K562 (cell line): Measurements from ENCODE around the gene PIK3R6. TPM values are rescaled to one million over a fixed set of nuclear protein-coding genes. Genes with fewer than 3 reads are reported as not detected.

Experiments
- ATAC-seq: fragments of 200-7000 bp; cut with Tn5 transposase; 3 replicates; pipeline ENCODE4 v1.9.1; 2020; ENCODE audit warnings: moderate library complexity
- BruUV-seq: library from RNA; stranded (reverse); fragments of 400-500 nt; replicated peaks from 2 replicates; lab custom pipeline; 2021; lab: Mats Ljungman, UMichigan
- CTCF ChIA-PET: fragments of 300-600 bp; formaldehyde crosslinking; extraction: SDS; loops from one replicate; lab custom pipeline; 2021; ENCODE audit warnings: low intra/inter-chr PET ratio; lab: Yijun Ruan, JAX
- POLR2A ChIA-PET: fragments of 300-600, 350-650 bp; sonication (Branson Sonifier 250); formaldehyde crosslinking; extraction: SDS; loops from one replicate; lab custom pipeline; 2021; ENCODE audit warnings: antibody characterized with exemption, inconsistent platforms; lab: Yijun Ruan, JAX
- DNase-seq, 4 experiments: peaks; one replicate each; pipeline versions ENCODE4 v3.0.0 to v3.0.0-alpha.2; 2011 to 2018; ENCODE audit warnings: low spot score in 3 of 4, mixed read lengths in 3 of 4; ENCODE audit errors: extremely low read depth in 1 of 4
- FAIRE-seq: peaks from 2 replicates; lab custom pipeline; 2011; peaks lifted over from hg19 to GRCh38; lab: Jason Lieb, UNC
- H2AFZ ChIP-seq: 2 replicates; pipeline ENCODE4 v1.6.0; 2011; ENCODE audit warnings: low read depth, low read length, control low read depth, inconsistent platforms
- H3K27ac ChIP-seq: fragments of 200-600 bp; 3 replicates; pipeline ENCODE4 v1.8.0; 2011; ENCODE audit warnings: low read depth, mild to moderate bottlenecking, control low read depth, inconsistent platforms, low read length, moderate library complexity, mixed read lengths; ENCODE audit errors: extremely low read depth
- H3K27me3 ChIP-seq, 2 experiments: fragments of 300-600 bp in 1 of 2; 2 replicates in 1 of 2; 3 replicates in 1 of 2; pipeline versions ENCODE4 v1.6.0 to v1.8.0; 2011; ENCODE audit warnings: inconsistent platforms in 2 of 2, low read length in 2 of 2, mild to moderate bottlenecking in 1 of 2, mixed read lengths in 1 of 2, moderate library complexity in 1 of 2; ENCODE audit not compliant: control insufficient read depth in 2 of 2, insufficient read depth in 2 of 2
- H3K36me3 ChIP-seq: fragments of 300-600 bp; 3 replicates; pipeline ENCODE4 v1.8.0; 2011; ENCODE audit warnings: mild to moderate bottlenecking, low read length, inconsistent platforms; ENCODE audit not compliant: control insufficient read depth, insufficient read depth
- H3K4me1 ChIP-seq, 2 experiments: fragments of 200-600 bp in 1 of 2; replicated peaks in 1 of 2; 2 replicates in 1 of 2; 3 replicates in 1 of 2; pipeline versions ENCODE4 v1.5.1 to v1.8.0; 2011; ENCODE audit warnings: inconsistent platforms in 2 of 2, low read length in 2 of 2, mild to moderate bottlenecking in 1 of 2, mixed read lengths in 1 of 2, moderate library complexity in 1 of 2; ENCODE audit not compliant: control insufficient read depth in 2 of 2, insufficient read depth in 2 of 2
- H3K4me2 ChIP-seq: 2 replicates; pipeline ENCODE4 v1.6.1; 2011; ENCODE audit warnings: low read length, control low read depth, inconsistent platforms, mixed read lengths; ENCODE audit not compliant: insufficient read depth
- H3K4me3 ChIP-seq: fragments of 200-600 bp; sonication (generic), shearing (Covaris generic); 2 replicates; pipeline ENCODE4 v1.5.1; 2016; ENCODE audit warnings: control low read depth, inconsistent platforms
- H3K79me2 ChIP-seq: fragments of 200-600 bp; 3 replicates; pipeline ENCODE4 v1.8.0; 2011; ENCODE audit warnings: low read length, inconsistent platforms; ENCODE audit not compliant: control insufficient read depth, insufficient read depth
- H3K9ac ChIP-seq, 2 experiments: 2 replicates each; pipeline versions ENCODE4 v1.6.0 to v1.6.1; 2011; ENCODE audit warnings: low read depth in 2 of 2, low read length in 2 of 2, control low read depth in 1 of 2, inconsistent platforms in 1 of 2, mild to moderate bottlenecking in 1 of 2, mixed read lengths in 1 of 2; ENCODE audit not compliant: insufficient read depth in 1 of 2
- H3K9me1 ChIP-seq: one replicate; pipeline ENCODE4 v1.6.0; 2011; ENCODE audit warnings: inconsistent platforms, mild to moderate bottlenecking, low read length, moderate library complexity; ENCODE audit not compliant: control insufficient read depth, insufficient read depth
- H3K9me3 ChIP-seq: replicated peaks from 2 replicates; pipeline ENCODE4 v1.5.1; 2011; ENCODE audit warnings: low read depth, low read length, inconsistent platforms; ENCODE audit not compliant: control insufficient read depth, insufficient read depth
- H4K20me1 ChIP-seq: replicated peaks from 2 replicates; pipeline ENCODE4 v1.6.1; 2011; ENCODE audit warnings: low read length, inconsistent platforms, mixed read lengths; ENCODE audit not compliant: control insufficient read depth, insufficient read depth
- CBFB ChIP-seq: sonication (generic); formaldehyde crosslinking; IDR thresholded peaks from 2 replicates; pipeline ENCODE4 v1.4.0; 2020; ENCODE audit warnings: mild to moderate bottlenecking, missing genetic modification reagents
- CEBPG ChIP-seq, 3 experiments: fragments of 200-800 bp in 1 of 3; sonication (Bioruptor generic) in 1 of 3; sonication (generic) in 1 of 3; formaldehyde crosslinking in 1 of 3; IDR thresholded peaks in 2 of 3; conservative IDR thresholded peaks in 1 of 3; 2 replicates each; pipeline versions ENCODE4 v1.6.1 to v1.8.0; 2016 to 2022; ENCODE audit warnings: missing compliant biosample characterization in 2 of 3, missing genetic modification characterization in 2 of 3, mild to moderate bottlenecking in 1 of 3, missing genetic modification reagents in 1 of 3
- FOXJ3 ChIP-seq: sonication (generic); formaldehyde crosslinking; IDR thresholded peaks from 2 replicates; pipeline ENCODE4 v1.4.0; 2020; ENCODE audit warnings: mild to moderate bottlenecking, missing genetic modification reagents
- FOXP4 ChIP-seq: sonication (generic); formaldehyde crosslinking; IDR thresholded peaks from 2 replicates; pipeline ENCODE4 v1.8.0; 2022; ENCODE audit warnings: mild to moderate bottlenecking, missing genetic modification reagents, borderline replicate concordance
- KDM2B ChIP-seq: fragments of 250-450 bp; sonication (Bioruptor Pico); IDR thresholded peaks from 2 replicates; pipeline ENCODE4 v1.8.0; 2021; ENCODE audit warnings: mild to moderate bottlenecking, moderate library complexity
- MBD2 ChIP-seq: sonication (generic); IDR thresholded peaks from 2 replicates; pipeline ENCODE4 v1.6.1; 2016; ENCODE audit warnings: low read depth, borderline replicate concordance
- RFX7 ChIP-seq: fragments of 250-450 bp; sonication (Bioruptor Pico); IDR thresholded peaks from 2 replicates; pipeline ENCODE4 v1.5.1; 2021; ENCODE audit warnings: mild to moderate bottlenecking
- RNF2 ChIP-seq: sonication (generic); IDR thresholded peaks from 2 replicates; pipeline ENCODE4 v1.6.1; 2016
- SIRT6 ChIP-seq: IDR thresholded peaks from one replicate; pipeline ENCODE4 v1.6.1; 2012; ENCODE audit warnings: low read depth, mild to moderate bottlenecking, control low read depth, inconsistent platforms, low read length, moderate library complexity
- SUPT5H ChIP-seq: fragments of 450-650 bp; IDR thresholded peaks from 2 replicates; pipeline ENCODE4 v1.6.1; 2016
- ZNF551 ChIP-seq: fragments of 250-450 bp; sonication (Bioruptor Pico); IDR thresholded peaks from 2 replicates; pipeline ENCODE4 v1.5.0; 2021; ENCODE audit warnings: mild to moderate bottlenecking, moderate library complexity
- WGBS: fragments of 100-300 bp; shearing (Covaris generic); methylation state at CpG from one replicate; pipeline ENCODE4 v1.1.6; 2016; ENCODE audit warnings: low coverage, mixed read lengths; ENCODE audit not compliant: insufficient coverage; ENCODE audit errors: missing lambda C conversion rate; 5-methylcytosine and 5-hydroxymethylcytosine counted together
- in situ Hi-C: fragments of 300-500 bp; cut with MboI; formaldehyde crosslinking; loops from 4 replicates; pipeline ENCODE4 v1.15.0; 2018; ENCODE audit warnings: inconsistent platforms, mixed read lengths
- intact Hi-C: fragments of 100-400 bp; cut with micrococcal nuclease; formaldehyde crosslinking; loops from 2 replicates; pipeline ENCODE4 v1.14.2; 2022
- polyA plus RNA-seq, 8 experiments: library from polyadenylated mRNA; depleted of rRNA in 4 of 8; stranded (reverse) in 5 of 8; unstranded in 3 of 8; fragments of >200 nt; fragmentation: Nextera tagmentation in 2 of 8; fragmentation: Illumina TruSeq in 1 of 8; extraction: Ambion mirVana in 2 of 8; extraction: Trizol in 1 of 8; gene quantifications; 2 replicates each; pipeline versions ENCODE4 v1.2.1 to v1.2.3, GENCODE V29; 2011 to 2014; ENCODE audit warnings: inconsistent platforms in 1 of 8, missing spikeins in 1 of 8
- total RNA-seq, 7 experiments: library from RNA; depleted of rRNA in 6 of 7; stranded (reverse); fragments of >200 nt in 6 of 7; fragmentation: Illumina TruSeq in 2 of 7; extraction: Trizol in 2 of 7; gene quantifications; 2 replicates each; pipeline versions ENCODE4 v1.2.1 to v1.2.3, GENCODE V29; 2011 to 2021; ENCODE audit warnings: low replicate concordance in 1 of 7

PIK3R6 gene
- total and polyA plus RNA-seq, 9 of the 15 experiments (the other 6 are each of a cell fraction or from before 2014, with no cell fraction given) = 0.04 TPM; not detected in 8

GRCh38 chr17:8838551-8839095 is 28.9 kb downstream of the PIK3R6 start:
- no peak overlapping the region for H2AFZ ChIP-seq
- H3K9ac ChIP-seq = no peak overlapping the region; a peak in 1 of 4 replicates
- WGBS = 0% methylated on average over 10 of the region's 12 CpGs
- no peaks in the 10 kb centered on the region for H3K79me2 ChIP-seq
- H3K9me3 ChIP-seq = no peaks in the 10 kb centered on the region
- FAIRE-seq (no peak), DNase-seq (no peak), ATAC-seq (no peak)
- H4K20me1 ChIP-seq = no peaks in the 10 kb centered on the region
- H3K4me1 ChIP-seq = no peaks in the 10 kb centered on the region
- intact Hi-C loops (no loop called here), in situ Hi-C loops (no loop called here)
- TF ChIP-seq SIRT6 = no peak
- TF ChIP-seq CBFB (CRISPR knock-in tag) = no peak
- TF ChIP-seq CEBPG (CRISPR knock-in tag; IDR thresholded peaks at IDR 0.05) = no peak
- no peak for TF ChIP-seq CEBPG (tag; conservative IDR thresholded peaks at IDR 0.05 in 1 of 2, IDR thresholded peaks at IDR 0.05 in 1 of 2)
- TF ChIP-seq FOXJ3 (CRISPR knock-in tag) = no peak
- TF ChIP-seq RNF2 = no peak
- TF ChIP-seq ZNF551 (CRISPR knock-in tag) = no peak
- no peak for TF ChIP-seq KDM2B (CRISPR knock-in tag)
- no peak for TF ChIP-seq SUPT5H
- no peak for TF ChIP-seq RFX7 (CRISPR knock-in tag)
- TF ChIP-seq MBD2 = no peak
- TF ChIP-seq FOXP4 (CRISPR knock-in tag) = no peak
- BruUV-seq = no TSS peak
- no peak overlapping the region for H3K27ac ChIP-seq
- ChIA-PET POLR2A (no interaction called here), CTCF (no interaction called here)
- H3K27me3 ChIP-seq = peaks cover 3 to 22% of the 10 kb centered on the region in 2 experiments; a peak in 3 of 5 replicates
- H3K4me2 ChIP-seq = no peak overlapping the region
- H3K4me3 ChIP-seq = no peak overlapping the region
- no peaks in the 10 kb centered on the region for H3K36me3 ChIP-seq
- no peaks in the 10 kb centered on the region for H3K9me1 ChIP-seq
